ENCODE data around the gene KCNQ1OT1. TPM values are rescaled to one million over a fixed set of nuclear protein-coding genes. Genes with fewer than 3 reads are reported as not detected.

KCNQ1OT1 gene
- total RNA-seq, 1 experiment from 2014 or later, result 2.4 TPM

DNA sequence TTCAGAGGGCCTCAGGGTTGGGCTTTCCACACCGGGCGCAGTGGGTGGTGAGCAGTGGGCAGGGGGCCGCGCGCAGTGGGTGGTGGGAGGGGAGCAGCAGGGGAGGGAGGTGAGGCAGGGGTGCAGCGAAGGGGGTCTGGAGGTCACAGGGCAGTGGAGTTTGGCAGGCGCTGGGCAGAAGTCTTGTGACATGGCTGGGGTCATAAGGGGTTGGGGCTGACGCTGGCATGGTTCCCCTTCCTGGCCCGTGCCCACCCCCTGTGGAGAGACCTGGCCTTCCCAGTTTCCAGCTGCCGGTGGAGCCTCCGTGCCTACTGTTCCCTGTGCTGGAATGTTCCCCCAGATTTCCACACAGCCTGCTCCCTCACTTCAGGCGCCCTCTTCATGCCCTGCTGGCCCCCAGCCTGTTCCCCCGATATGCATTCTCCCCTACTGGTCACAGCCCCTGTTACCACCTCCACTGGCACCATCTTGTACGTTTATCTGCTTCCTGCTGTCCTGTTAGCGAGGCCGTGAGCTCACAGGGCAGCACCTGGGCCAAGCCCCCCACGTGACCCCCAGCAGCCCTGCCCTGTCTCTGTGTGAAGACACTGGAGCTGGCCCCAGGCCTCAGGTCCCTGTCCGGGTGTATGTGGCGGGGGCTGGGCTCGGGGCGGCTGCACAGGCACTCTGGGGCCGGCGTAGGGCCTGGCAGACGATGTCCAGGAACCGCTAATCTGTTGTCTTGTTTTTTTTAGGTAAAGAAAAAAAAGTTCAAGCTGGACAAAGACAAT, 111.6 kb downstream of the KCNQ1OT1 start:
- H3K4me1 Mint-ChIP-seq, result no peaks in the 10 kb centered on the region
- TF ChIP-seq, protein P1, sequence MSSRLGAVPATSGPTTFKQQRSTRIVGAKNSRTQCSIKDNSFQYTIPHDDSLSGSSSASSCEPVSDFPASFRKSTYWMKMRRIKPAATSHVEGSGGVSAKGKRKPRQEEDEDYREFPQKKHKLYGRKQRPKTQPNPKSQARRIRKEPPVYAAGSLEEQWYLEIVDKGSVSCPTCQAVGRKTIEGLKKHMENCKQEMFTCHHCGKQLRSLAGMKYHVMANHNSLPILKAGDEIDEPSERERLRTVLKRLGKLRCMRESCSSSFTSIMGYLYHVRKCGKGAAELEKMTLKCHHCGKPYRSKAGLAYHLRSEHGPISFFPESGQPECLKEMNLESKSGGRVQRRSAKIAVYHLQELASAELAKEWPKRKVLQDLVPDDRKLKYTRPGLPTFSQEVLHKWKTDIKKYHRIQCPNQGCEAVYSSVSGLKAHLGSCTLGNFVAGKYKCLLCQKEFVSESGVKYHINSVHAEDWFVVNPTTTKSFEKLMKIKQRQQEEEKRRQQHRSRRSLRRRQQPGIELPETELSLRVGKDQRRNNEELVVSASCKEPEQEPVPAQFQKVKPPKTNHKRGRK (CRISPR knock-in tag; IDR thresholded peaks at IDR 0.05; ENCODE audit: borderline replicate concordance), result no peak
- TF ChIP-seq, protein P2, sequence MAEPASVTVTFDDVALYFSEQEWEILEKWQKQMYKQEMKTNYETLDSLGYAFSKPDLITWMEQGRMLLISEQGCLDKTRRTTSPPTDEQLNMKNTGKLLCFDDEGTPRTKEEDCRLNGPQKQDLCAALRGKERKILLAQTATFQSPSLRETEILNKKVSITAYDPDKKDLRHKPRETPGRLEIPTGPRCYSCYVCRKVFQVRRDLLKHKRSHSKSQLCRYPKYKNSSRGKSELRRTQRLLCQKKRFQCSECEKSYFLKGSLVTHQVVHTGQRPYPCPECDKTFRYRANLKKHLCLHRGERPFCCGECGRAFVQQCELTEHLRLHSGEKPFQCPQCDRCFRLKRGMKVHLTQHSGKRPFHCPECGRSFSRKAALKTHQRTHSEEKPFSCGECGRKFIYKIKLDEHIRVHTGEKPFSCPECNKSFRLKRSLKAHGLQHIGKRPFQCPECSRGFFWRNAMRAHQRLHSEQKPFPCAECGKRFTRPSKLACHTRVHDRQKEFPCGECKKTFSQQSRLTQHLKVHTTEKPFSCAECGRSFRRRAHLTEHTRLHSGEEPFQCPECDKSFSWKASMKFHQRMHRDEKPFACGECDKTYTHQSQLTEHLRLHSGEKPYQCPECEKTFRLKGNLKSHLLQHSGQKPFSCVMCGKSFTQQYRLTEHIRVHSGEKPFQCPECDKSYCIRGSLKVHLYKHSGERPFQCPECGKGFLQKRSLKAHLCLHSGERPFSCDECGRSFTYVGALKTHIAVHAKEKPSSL (CRISPR knock-in tag; conservative IDR thresholded peaks at IDR 0.05), result no peak
- no peak for TF ChIP-seq ESRRA (CRISPR knock-in tag; IDR thresholded peaks at IDR 0.05; ENCODE audit: borderline replicate concordance)
- TF ChIP-seq, protein P3, sequence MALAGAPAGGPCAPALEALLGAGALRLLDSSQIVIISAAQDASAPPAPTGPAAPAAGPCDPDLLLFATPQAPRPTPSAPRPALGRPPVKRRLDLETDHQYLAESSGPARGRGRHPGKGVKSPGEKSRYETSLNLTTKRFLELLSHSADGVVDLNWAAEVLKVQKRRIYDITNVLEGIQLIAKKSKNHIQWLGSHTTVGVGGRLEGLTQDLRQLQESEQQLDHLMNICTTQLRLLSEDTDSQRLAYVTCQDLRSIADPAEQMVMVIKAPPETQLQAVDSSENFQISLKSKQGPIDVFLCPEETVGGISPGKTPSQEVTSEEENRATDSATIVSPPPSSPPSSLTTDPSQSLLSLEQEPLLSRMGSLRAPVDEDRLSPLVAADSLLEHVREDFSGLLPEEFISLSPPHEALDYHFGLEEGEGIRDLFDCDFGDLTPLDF (CRISPR knock-in tag; IDR thresholded peaks at IDR 0.05), result no peak
- TF ChIP-seq, protein P4, sequence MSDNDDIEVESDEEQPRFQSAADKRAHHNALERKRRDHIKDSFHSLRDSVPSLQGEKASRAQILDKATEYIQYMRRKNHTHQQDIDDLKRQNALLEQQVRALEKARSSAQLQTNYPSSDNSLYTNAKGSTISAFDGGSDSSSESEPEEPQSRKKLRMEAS (CRISPR knock-in tag; IDR thresholded peaks at IDR 0.05), result no peak
- no peak for TF ChIP-seq ZNF138 (CRISPR knock-in tag; conservative IDR thresholded peaks at IDR 0.05)
- TF ChIP-seq PRRX2 (CRISPR knock-in tag; IDR thresholded peaks at IDR 0.05), result no peak
- DNase-seq (ENCODE audit: low spot score), result no peak
- no peak overlapping the region for H3K4me3 Mint-ChIP-seq
- no peak for ATAC-seq
- ChIA-PET CTCF (no interaction called here), POLR2A (no interaction called here)
- no peaks in the 10 kb centered on the region for H3K36me3 Mint-ChIP-seq
- peaks cover 75% of the 10 kb centered on the region; the same call in 1 of the 2 replicates for H3K27me3 Mint-ChIP-seq (ENCODE audit: low read depth)
- H3K27ac Mint-ChIP-seq, result no peak overlapping the region
- no peaks in the 10 kb centered on the region for H3K9me3 Mint-ChIP-seq

DNA sequence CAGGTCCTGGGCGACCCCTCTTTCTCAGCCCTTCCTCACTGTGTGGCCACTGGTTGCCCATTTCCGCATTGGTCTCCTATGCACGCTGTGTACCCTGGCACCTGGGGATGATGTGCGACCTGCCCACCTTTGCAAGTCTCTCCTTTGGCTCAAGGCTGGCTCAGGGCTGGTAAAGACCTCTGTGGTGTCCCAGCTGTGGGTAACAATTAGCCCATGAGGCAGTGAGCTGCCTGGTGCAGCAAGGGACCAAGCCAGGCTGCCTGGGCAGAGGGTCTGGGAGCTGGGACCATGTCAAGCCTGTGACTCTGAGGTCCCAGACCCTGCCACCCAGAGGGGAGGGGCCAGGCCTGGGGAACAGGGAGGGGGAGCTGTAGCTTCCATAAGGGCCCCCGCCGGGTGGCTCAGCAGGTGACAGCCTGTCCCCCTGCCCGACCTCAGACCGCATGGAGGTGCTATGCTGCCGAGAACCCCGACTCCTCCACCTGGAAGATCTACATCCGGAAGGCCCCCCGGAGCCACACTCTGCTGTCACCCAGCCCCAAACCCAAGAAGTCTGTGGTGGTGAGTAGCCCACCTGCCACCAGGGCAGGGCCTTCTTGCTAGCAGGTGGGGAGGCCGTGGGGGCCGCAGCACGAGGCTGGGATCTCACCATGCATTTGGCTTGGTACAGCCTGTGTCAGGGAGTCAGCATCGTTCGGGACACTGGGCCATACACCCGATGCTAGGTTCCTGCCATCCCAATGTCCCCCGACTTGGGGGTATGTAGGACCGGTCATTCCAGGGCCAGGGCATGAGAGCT, 112.5 kb downstream of the KCNQ1OT1 start:
- ATAC-seq (no peak), DNase-seq (ENCODE audit: low spot score) (no peak)
- Mint-ChIP-seq H3K27ac (no peak overlapping the region), H3K4me1 (no peaks in the 10 kb centered on the region), H3K36me3 (no peaks in the 10 kb centered on the region), H3K4me3 (no peak overlapping the region), H3K9me3 (no peaks in the 10 kb centered on the region), H3K27me3 (ENCODE audit: low read depth) (peaks cover 75% of the 10 kb centered on the region; the same call in 1 of the 2 replicates)
- TF ChIP-seq TEAD1 (CRISPR knock-in tag; IDR thresholded peaks at IDR 0.05), result no peak
- no peak for TF ChIP-seq TEAD4 (CRISPR knock-in tag; IDR thresholded peaks at IDR 0.05)
- TF ChIP-seq ATF1 (CRISPR knock-in tag; IDR thresholded peaks at IDR 0.05), result no peak
- TF ChIP-seq ZNF396 (CRISPR knock-in tag; IDR thresholded peaks at IDR 0.05; ENCODE audit: borderline replicate concordance), result no peak
- TF ChIP-seq SOX15 (CRISPR knock-in tag; IDR thresholded peaks at IDR 0.05), result no peak
- TF ChIP-seq MXD4 (CRISPR knock-in tag; IDR thresholded peaks at IDR 0.05; ENCODE audit: borderline replicate concordance), result no peak
- TF ChIP-seq, protein P5, sequence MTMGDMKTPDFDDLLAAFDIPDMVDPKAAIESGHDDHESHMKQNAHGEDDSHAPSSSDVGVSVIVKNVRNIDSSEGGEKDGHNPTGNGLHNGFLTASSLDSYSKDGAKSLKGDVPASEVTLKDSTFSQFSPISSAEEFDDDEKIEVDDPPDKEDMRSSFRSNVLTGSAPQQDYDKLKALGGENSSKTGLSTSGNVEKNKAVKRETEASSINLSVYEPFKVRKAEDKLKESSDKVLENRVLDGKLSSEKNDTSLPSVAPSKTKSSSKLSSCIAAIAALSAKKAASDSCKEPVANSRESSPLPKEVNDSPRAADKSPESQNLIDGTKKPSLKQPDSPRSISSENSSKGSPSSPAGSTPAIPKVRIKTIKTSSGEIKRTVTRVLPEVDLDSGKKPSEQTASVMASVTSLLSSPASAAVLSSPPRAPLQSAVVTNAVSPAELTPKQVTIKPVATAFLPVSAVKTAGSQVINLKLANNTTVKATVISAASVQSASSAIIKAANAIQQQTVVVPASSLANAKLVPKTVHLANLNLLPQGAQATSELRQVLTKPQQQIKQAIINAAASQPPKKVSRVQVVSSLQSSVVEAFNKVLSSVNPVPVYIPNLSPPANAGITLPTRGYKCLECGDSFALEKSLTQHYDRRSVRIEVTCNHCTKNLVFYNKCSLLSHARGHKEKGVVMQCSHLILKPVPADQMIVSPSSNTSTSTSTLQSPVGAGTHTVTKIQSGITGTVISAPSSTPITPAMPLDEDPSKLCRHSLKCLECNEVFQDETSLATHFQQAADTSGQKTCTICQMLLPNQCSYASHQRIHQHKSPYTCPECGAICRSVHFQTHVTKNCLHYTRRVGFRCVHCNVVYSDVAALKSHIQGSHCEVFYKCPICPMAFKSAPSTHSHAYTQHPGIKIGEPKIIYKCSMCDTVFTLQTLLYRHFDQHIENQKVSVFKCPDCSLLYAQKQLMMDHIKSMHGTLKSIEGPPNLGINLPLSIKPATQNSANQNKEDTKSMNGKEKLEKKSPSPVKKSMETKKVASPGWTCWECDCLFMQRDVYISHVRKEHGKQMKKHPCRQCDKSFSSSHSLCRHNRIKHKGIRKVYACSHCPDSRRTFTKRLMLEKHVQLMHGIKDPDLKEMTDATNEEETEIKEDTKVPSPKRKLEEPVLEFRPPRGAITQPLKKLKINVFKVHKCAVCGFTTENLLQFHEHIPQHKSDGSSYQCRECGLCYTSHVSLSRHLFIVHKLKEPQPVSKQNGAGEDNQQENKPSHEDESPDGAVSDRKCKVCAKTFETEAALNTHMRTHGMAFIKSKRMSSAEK (CRISPR knock-in tag; IDR thresholded peaks at IDR 0.05; ENCODE audit: borderline replicate concordance), result no peak
- TF ChIP-seq, protein P6, sequence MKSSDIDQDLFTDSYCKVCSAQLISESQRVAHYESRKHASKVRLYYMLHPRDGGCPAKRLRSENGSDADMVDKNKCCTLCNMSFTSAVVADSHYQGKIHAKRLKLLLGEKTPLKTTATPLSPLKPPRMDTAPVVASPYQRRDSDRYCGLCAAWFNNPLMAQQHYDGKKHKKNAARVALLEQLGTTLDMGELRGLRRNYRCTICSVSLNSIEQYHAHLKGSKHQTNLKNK (CRISPR knock-in tag; IDR thresholded peaks at IDR 0.05), result no peak
- ChIA-PET POLR2A (no interaction called here), CTCF (no interaction called here)
